Sigmoid colon (tissue), 4 donors: ENCODE data around the gene KRTAP10-4.

Experiments used
- EP300 ChIP-seq, 4 donors: sonication (generic); formaldehyde crosslinking; IDR thresholded peaks; one replicate each; pipeline ENCODE4 v1.6.1; 2017; ENCODE audit warnings: antibody characterized with exemption in 4 of 4
- POLR2A ChIP-seq, 2 donors: fragments of 450-650 bp; IDR thresholded peaks; one replicate each; pipeline ENCODE4 v1.6.1; 2016; ENCODE audit warnings: antibody characterized with exemption in 2 of 2, mild to moderate bottlenecking in 2 of 2, moderate library complexity in 2 of 2

- TF ChIP-seq EP300 (IDR thresholded peaks at IDR 0.05) (no peak), POLR2A (IDR thresholded peaks at IDR 0.05) (no peak)
Observed at GRCh38 chr21:44594406-44594916, 20.9 kb downstream of the KRTAP10-4 start.
